ENCODE results near the gene DPF1.

DPF1 gene

GRCh38 chr19:38163419-38164290 is 60.4 kb downstream of the DPF1 start:
- no peak for DNase-seq (ENCODE audit: low spot score)

- DNase-seq (ENCODE audit: low spot score) = no peak
Measured at GRCh38 chr19:38162632-38163031, 61.4 kb downstream of the DPF1 start.

GRCh38 chr19:38162094-38162493 is 61.9 kb downstream of the DPF1 start:
- DNase-seq (ENCODE audit: low spot score) = no peak
